A549 treated with Hydrocortisone at 1 μM for 4 hours (cell line): ENCODE measurements around the gene SCGB3A2. TPM values are rescaled to one million over a fixed set of nuclear protein-coding genes. Genes with fewer than 3 reads are reported as not detected.

Experiments used
- total RNA-seq: library from RNA; stranded (reverse); fragments of 200-300 nt; extraction: Qiagen RNA extraction; gene quantifications from 5 replicates; pipeline ENCODE4 v1.2.3, GENCODE V29; 2022

The SCGB3A2 gene
- total RNA-seq, result not detected in 5 replicates

GRCh38 chr5:147878066-147878759 lies at the start of gene SCGB3A2:
Gene SCGB3A2 (plus strand): TSS chr5:147878711. CDS start chr5:147878804, 93 bp downstream.

GRCh38 chr5:147831465-147831864 lies 47.0 kb upstream of the SCGB3A2 start, which contains the start of gene SPINK1:
Gene SPINK1 (minus strand): TSS chr5:147831671. CDS start chr5:147831577, 94 bp downstream.

DNA sequence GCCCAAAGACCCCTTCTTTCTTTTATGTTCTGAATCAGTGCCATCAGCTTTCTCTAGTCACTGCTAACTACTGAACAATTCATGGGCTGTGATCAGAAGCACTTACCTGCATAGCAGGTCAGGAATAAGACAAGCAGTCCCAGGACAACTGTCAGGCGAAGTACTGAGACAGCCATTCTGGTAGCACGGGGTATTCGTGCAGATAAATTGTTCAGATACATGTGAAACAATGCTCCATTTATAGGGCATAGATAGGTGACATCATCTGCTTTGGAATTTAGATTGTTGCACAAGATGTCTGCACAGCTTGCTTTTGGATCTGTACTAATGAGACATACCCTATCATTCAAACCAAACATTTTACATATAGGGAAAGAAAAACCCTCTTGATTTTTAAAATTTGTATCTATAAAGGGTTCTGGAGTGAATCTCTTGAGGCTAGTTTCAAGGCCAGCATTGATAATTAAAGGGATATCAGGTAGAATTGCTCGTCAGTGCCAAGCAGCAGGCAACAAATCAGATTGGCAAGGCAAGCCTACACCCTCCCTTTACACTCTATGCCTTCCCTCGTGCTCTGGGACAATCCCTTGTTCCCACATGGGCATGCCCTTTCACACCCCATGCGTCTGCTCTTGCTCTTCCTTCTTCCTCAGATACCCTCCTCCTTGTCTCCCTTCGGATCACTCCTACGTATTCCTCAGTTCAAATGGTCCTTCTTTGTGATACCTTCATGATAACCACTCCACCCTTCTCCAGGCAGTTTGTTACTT lies 28.0 kb downstream of the SCGB3A2 start, which contains the start of gene C5orf46:
Gene C5orf46, minus strand, starts transcription at position 213 of the 770 bp plus-strand sequence. Its CDS starts 37 bp downstream, at position 176.

Other genes with a start within 250 kb of the SCGB3A2 start
- not detected in 5 replicates for gene JAKMIP2, start 96.0 kb upstream of the SCGB3A2 start, total RNA-seq
- 0.63 to 1.9 TPM (median 1.4 TPM) in 5 replicates for gene SPINK1, start 47.0 kb upstream of the SCGB3A2 start, total RNA-seq
- 0.29 TPM in 1 of 5 replicates, not detected in the others for gene C5orf46, start 27.8 kb downstream of the SCGB3A2 start, total RNA-seq
- gene SPINK5, start 185.3 kb downstream of the SCGB3A2 start, total RNA-seq, result not detected in 5 replicates